Calu3 (cell line): ENCODE data around the gene BCR. TPM values are rescaled to one million over a fixed set of nuclear protein-coding genes. Genes with fewer than 3 reads are reported as not detected.

Experiments
- BruUV-seq: library from RNA; stranded (reverse); fragments of 400-500 nt; replicated peaks from 2 replicates; lab custom pipeline; 2021; lab: Mats Ljungman, UMichigan
- CTCF ChIA-PET: fragments of 300-600 bp; sonication (Branson Sonifier 250); formaldehyde crosslinking; loops from one replicate; lab custom pipeline; 2022; ENCODE audit warnings: antibody characterized with exemption; lab: Charles Lee
- DNase-seq: peaks from one replicate; pipeline ENCODE4 v3.0.0; 2022
- H3K27ac Mint-ChIP-seq: one replicate; pipeline ENCODE4 v1.8.0; 2022; ENCODE audit warnings: mixed read lengths; ENCODE audit not compliant: unreplicated experiment
- H3K27me3 Mint-ChIP-seq: one replicate; pipeline ENCODE4 v1.8.0; 2022; ENCODE audit warnings: mixed read lengths; ENCODE audit not compliant: unreplicated experiment
- H3K36me3 Mint-ChIP-seq: one replicate; pipeline ENCODE4 v1.8.0; 2022; ENCODE audit warnings: mild to moderate bottlenecking, moderate library complexity, mixed read lengths; ENCODE audit not compliant: insufficient read depth, unreplicated experiment
- H3K4me1 Mint-ChIP-seq: one replicate; pipeline ENCODE4 v1.8.0; 2022; ENCODE audit warnings: mild to moderate bottlenecking, low read depth, mixed read lengths; ENCODE audit not compliant: unreplicated experiment
- H3K4me3 Mint-ChIP-seq: one replicate; pipeline ENCODE4 v1.8.0; 2022; ENCODE audit warnings: mild to moderate bottlenecking, low read depth, moderate library complexity, mixed read lengths; ENCODE audit not compliant: unreplicated experiment
- H3K9me3 Mint-ChIP-seq: one replicate; pipeline ENCODE4 v1.8.0; 2022; ENCODE audit warnings: low read depth, mixed read lengths; ENCODE audit not compliant: unreplicated experiment
- CTCF ChIP-seq: fragments of 200-600 bp; IDR thresholded peaks from one replicate; pipeline ENCODE4 v1.8.0; 2022; ENCODE audit warnings: antibody characterized with exemption; ENCODE audit not compliant: unreplicated experiment
- intact Hi-C: fragments of 100-400 bp; cut with micrococcal nuclease; formaldehyde crosslinking; loops from one replicate; pipeline ENCODE4 v1.10.0; 2022; ENCODE audit not compliant: unreplicated experiment
- total RNA-seq: library from RNA; stranded (reverse); gene quantifications from 2 replicates; pipeline ENCODE4 v1.2.3, GENCODE V29; 2022

BCR gene
- total RNA-seq, 1 experiment from 2014 or later: 83.6 TPM

GRCh38 chr22:23206915-23207314 lies 26.6 kb downstream of the BCR start:
- no peak for TF ChIP-seq CTCF
- Mint-ChIP-seq H3K27ac (no peak overlapping the region), H3K4me1 (peaks cover 7% of the 10 kb centered on the region), H3K36me3 (peaks cover 20% of the 10 kb centered on the region), H3K4me3 (no peak overlapping the region), H3K27me3 (no peaks in the 10 kb centered on the region), H3K9me3 (no peaks in the 10 kb centered on the region)
- BruUV-seq: no TSS peak
- no peak for DNase-seq
- intact Hi-C loops: no loop called here
- CTCF ChIA-PET: interaction anchor here (0.6 kb wide), 1 partner anchor 15 kb away, joined by 4 read pairs; no protein-coding TSS in a partner anchor

GRCh38 chr22:23207729-23208393 lies 27.6 kb downstream of the BCR start:
- BruUV-seq: no TSS peak
- TF ChIP-seq CTCF: no peak
- CTCF ChIA-PET: no interaction called here
- DNase-seq: no peak
- Mint-ChIP-seq H3K27me3 (no peaks in the 10 kb centered on the region), H3K4me3 (no peak overlapping the region), H3K36me3 (peaks cover 20% of the 10 kb centered on the region), H3K4me1 (peaks cover 7% of the 10 kb centered on the region), H3K27ac (no peak overlapping the region), H3K9me3 (no peaks in the 10 kb centered on the region)
- intact Hi-C loops: no loop called here

- Mint-ChIP-seq H3K4me3 (no peak overlapping the region), H3K27me3 (no peaks in the 10 kb centered on the region), H3K9me3 (no peaks in the 10 kb centered on the region), H3K36me3 (no peaks in the 10 kb centered on the region), H3K4me1 (peaks cover 20% of the 10 kb centered on the region), H3K27ac (no peak overlapping the region)
- TF ChIP-seq CTCF: no peak
- DNase-seq: no peak
- CTCF ChIA-PET: interaction anchor here (0.7 kb wide), 1 partner anchor 15 kb away, joined by 3 read pairs; no protein-coding TSS in a partner anchor
- intact Hi-C loops: no loop called here
- no TSS peak for BruUV-seq
Measured at GRCh38 chr22:23210428-23211170, 30.3 kb downstream of the BCR start.

- no peak overlapping the region for H3K4me3 Mint-ChIP-seq
- CTCF ChIA-PET: interaction anchor here (0.7 kb wide), 1 partner anchor 13 kb away, joined by 3 read pairs; no protein-coding TSS in a partner anchor
- no TSS peak for BruUV-seq
Measured at GRCh38 chr22:23211622-23212021, 31.3 kb downstream of the BCR start.

More at GRCh38 chr22:23211622-23212021, 31.3 kb downstream of the BCR start:
- Mint-ChIP-seq H3K9me3 (no peaks in the 10 kb centered on the region), H3K36me3 (no peaks in the 10 kb centered on the region), H3K4me1 (peaks cover 29% of the 10 kb centered on the region), H3K27me3 (no peaks in the 10 kb centered on the region), H3K27ac (no peak overlapping the region)
- TF ChIP-seq CTCF: no peak
- intact Hi-C loops: no loop called here
- DNase-seq: no peak
